ENCODE results near the gene TBCB.

DNA sequence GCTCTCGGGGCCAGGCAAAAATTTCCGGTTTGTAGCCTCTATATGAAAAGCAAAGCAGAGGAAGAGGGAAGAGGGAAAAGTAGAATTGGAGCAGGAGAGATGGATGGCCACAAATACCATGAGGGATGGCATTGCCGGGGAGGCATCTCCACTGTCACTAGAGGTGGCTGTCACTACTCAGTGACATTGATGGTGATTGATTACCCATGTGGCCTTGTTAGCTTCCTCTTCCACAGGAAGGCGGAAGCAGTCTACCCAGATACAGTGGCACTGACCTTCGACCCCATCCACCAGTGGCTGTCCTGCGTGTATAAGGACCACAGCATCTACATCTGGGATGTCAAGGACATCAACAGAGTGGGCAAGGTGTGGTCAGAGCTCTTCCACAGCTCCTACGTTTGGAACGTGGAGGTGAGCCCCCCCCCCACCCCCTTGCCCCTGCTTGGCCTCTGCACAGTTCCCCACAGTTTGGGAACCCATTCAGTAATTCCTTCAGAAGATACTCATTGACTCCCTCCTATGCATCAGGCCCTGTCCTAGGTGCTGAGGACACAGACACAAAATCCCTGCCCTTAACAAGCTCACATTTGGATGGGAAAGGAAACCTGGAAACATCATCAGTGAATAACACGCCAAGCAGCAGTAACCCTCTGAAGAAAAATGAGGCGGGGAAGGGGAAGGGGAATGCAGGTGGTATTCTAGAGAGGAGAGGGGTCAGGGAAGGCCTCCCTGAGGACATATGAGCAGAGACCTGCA, 42.0 kb upstream of the TBCB start:
- TF ChIP-seq, protein P1, sequence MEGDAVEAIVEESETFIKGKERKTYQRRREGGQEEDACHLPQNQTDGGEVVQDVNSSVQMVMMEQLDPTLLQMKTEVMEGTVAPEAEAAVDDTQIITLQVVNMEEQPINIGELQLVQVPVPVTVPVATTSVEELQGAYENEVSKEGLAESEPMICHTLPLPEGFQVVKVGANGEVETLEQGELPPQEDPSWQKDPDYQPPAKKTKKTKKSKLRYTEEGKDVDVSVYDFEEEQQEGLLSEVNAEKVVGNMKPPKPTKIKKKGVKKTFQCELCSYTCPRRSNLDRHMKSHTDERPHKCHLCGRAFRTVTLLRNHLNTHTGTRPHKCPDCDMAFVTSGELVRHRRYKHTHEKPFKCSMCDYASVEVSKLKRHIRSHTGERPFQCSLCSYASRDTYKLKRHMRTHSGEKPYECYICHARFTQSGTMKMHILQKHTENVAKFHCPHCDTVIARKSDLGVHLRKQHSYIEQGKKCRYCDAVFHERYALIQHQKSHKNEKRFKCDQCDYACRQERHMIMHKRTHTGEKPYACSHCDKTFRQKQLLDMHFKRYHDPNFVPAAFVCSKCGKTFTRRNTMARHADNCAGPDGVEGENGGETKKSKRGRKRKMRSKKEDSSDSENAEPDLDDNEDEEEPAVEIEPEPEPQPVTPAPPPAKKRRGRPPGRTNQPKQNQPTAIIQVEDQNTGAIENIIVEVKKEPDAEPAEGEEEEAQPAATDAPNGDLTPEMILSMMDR (IDR thresholded peaks at IDR 0.05) = no peak
- TF ChIP-seq EP300 (IDR thresholded peaks at IDR 0.05) (no peak), POLR2A (IDR thresholded peaks at IDR 0.05) (no peak)

Data from ovary (tissue), 3 donors.